GM18517 (cell line): ENCODE results near the gene SCN4A.

ENCODE experiments used
- ATAC-seq: cut with Tn5 transposase; IDR thresholded peaks from one replicate; pipeline ENCODE4 v1.9.1; 2021; ENCODE audit warnings: mild to moderate bottlenecking, moderate library complexity; ENCODE audit not compliant: unreplicated experiment

SCN4A gene

GRCh38 chr17:64002658-64003525 lies 30.2 kb upstream of the SCN4A start:
- no peak for ATAC-seq

GRCh38 chr17:64001763-64002529 lies 29.2 kb upstream of the SCN4A start:
- no peak for ATAC-seq

- no peak for ATAC-seq
These were observed 28.4 kb upstream of the SCN4A start for GRCh38 chr17:64001091-64001579.

GRCh38 chr17:63999680-64000531 lies 27.2 kb upstream of the SCN4A start:
- no peak for ATAC-seq

GRCh38 chr17:63998721-63999679 lies 26.3 kb upstream of the SCN4A start:
- ATAC-seq = no peak

- ATAC-seq = no peak
These were observed 25.5 kb upstream of the SCN4A start, which contains the start of gene PRR29 for GRCh38 chr17:63998050-63998720. Gene PRR29 (plus strand): TSS chr17:63998351. CDS start chr17:63998365, 14 bp downstream.

- ATAC-seq = no peak
These were observed 24.8 kb upstream of the SCN4A start for GRCh38 chr17:63997341-63998048.

GRCh38 chr17:63996430-63997182 lies 23.9 kb upstream of the SCN4A start:
- ATAC-seq = no peak

GRCh38 chr17:63995626-63996025 lies 22.9 kb upstream of the SCN4A start:
- ATAC-seq = no peak

GRCh38 chr17:63993368-63993985 lies 20.8 kb upstream of the SCN4A start:
- no peak for ATAC-seq

- no peak for ATAC-seq
These were observed 18.9 kb upstream of the SCN4A start for GRCh38 chr17:63991611-63992010.

- ATAC-seq = no peak
These were observed 17.1 kb upstream of the SCN4A start for GRCh38 chr17:63989622-63990345.

- no peak for ATAC-seq
These were observed 16.3 kb upstream of the SCN4A start for GRCh38 chr17:63988741-63989621.

- no peak for ATAC-seq
These were observed 15.4 kb upstream of the SCN4A start for GRCh38 chr17:63988127-63988478.

- no peak for ATAC-seq
These were observed 14.8 kb upstream of the SCN4A start for GRCh38 chr17:63987221-63988126.
